ENCODE results near the gene C19orf67. TPM values are rescaled to one million over a fixed set of nuclear protein-coding genes. Genes with fewer than 3 reads are reported as not detected.
A peak's percentile ranks its signal among the peaks of the same experiment; 100 is the strongest.

C19orf67 gene
- total and polyA plus RNA-seq, 2 of the 4 experiments (the other 2 are of a cell fraction) = not detected

DNA sequence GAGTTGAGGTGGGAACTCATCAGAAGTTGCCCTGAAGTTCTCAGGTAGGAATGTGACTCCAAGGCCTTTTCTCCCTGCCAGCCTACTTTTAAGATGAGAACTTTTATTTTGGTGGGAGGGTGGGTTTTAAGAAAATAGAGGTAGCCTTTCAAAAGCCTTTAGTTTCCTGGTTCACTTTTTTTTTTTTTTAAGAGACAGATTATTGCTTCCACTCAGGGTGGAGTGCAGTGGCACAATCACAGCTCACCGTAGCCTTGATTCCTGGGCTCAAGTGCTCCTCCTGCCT is 3.0 kb downstream of the C19orf67 start:
- H3K9me3 ChIP-seq (ENCODE audit: control insufficient read depth, insufficient read depth, low read length) = no peaks in the 10 kb centered on the region
- peak overlapping the region; percentile 56; the same call in 1 of the 2 replicates for H3K4me2 ChIP-seq (ENCODE audit: low read depth, low read length)
- H3K23ac ChIP-seq (ENCODE audit: low read depth, low read length) = peak overlapping the region; percentile 66
- H3K36me3 ChIP-seq (ENCODE audit: control insufficient read depth, insufficient read depth, low read length) = no peaks in the 10 kb centered on the region; the same call in 1 of the 2 replicates
- H2BK20ac ChIP-seq (ENCODE audit: low read depth, low read length) = no peak overlapping the region
- intact Hi-C loops (cut with micrococcal nuclease) (no loop called here), in situ Hi-C loops (cut with MboI; ENCODE audit: low sequenced_read_pairs) (loop anchor here (25.0 kb wide), 1 partner anchor 320 kb away; the partner anchor contains the start of genes C19orf53 and MRI1), dilution Hi-C loops (cut with HindIII; ENCODE audit: low sequenced_read_pairs, unreplicated experiment) (no loop called here)
- no peak overlapping the region for H3K56ac ChIP-seq (ENCODE audit: extremely low read depth, insufficient read depth, low read length)
- H2BK120ac ChIP-seq (ENCODE audit: low read depth, low read length) = no peak overlapping the region
- no peak overlapping the region for H2AK9ac ChIP-seq (replicated peaks; ENCODE audit: low read depth, low read length, poor library complexity)
- TF ChIP-seq, protein P1, sequence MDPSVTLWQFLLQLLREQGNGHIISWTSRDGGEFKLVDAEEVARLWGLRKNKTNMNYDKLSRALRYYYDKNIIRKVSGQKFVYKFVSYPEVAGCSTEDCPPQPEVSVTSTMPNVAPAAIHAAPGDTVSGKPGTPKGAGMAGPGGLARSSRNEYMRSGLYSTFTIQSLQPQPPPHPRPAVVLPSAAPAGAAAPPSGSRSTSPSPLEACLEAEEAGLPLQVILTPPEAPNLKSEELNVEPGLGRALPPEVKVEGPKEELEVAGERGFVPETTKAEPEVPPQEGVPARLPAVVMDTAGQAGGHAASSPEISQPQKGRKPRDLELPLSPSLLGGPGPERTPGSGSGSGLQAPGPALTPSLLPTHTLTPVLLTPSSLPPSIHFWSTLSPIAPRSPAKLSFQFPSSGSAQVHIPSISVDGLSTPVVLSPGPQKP (IDR thresholded peaks at IDR 0.05; ENCODE audit: borderline replicate concordance, low read depth, low read length) = no peak
- TF ChIP-seq MAZ (IDR thresholded peaks at IDR 0.05; ENCODE audit: borderline replicate concordance, low read depth, low read length) (no peak), CEBPB (IDR thresholded peaks at IDR 0.05; ENCODE audit: low read depth, low read length) (no peak), MXI1 (IDR thresholded peaks at IDR 0.05; ENCODE audit: borderline replicate concordance, low read depth, low read length) (no peak), RCOR1 (IDR thresholded peaks at IDR 0.05; ENCODE audit: insufficient replicate concordance, low read length) (no peak), BHLHE40 (IDR thresholded peaks at IDR 0.05; ENCODE audit: low read depth, low read length) (no peak), RFX5 (IDR thresholded peaks at IDR 0.05; ENCODE audit: low read depth, low read length) (no peak), POLR2A (IDR thresholded peaks at IDR 0.05; ENCODE audit: low read depth, low read length) (no peak), FOS (IDR thresholded peaks at IDR 0.05; ENCODE audit: low read depth, low read length) (no peak), RAD21 (IDR thresholded peaks at IDR 0.05; ENCODE audit: low read length) (no peak), NFE2L2 (IDR thresholded peaks at IDR 0.05; ENCODE audit: low read depth, low read length) (no peak), SMC3 (IDR thresholded peaks at IDR 0.05; ENCODE audit: low read depth, low read length) (no peak), CHD1 (IDR thresholded peaks at IDR 0.05; ENCODE audit: low read depth, low read length) (no peak), MAFK (IDR thresholded peaks at IDR 0.05; ENCODE audit: low read depth, low read length) (no peak)
- TF ChIP-seq, protein P2, sequence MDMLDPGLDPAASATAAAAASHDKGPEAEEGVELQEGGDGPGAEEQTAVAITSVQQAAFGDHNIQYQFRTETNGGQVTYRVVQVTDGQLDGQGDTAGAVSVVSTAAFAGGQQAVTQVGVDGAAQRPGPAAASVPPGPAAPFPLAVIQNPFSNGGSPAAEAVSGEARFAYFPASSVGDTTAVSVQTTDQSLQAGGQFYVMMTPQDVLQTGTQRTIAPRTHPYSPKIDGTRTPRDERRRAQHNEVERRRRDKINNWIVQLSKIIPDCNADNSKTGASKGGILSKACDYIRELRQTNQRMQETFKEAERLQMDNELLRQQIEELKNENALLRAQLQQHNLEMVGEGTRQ (IDR thresholded peaks at IDR 0.05; ENCODE audit: low read depth, low read length) = no peak
- TF ChIP-seq, protein P3, sequence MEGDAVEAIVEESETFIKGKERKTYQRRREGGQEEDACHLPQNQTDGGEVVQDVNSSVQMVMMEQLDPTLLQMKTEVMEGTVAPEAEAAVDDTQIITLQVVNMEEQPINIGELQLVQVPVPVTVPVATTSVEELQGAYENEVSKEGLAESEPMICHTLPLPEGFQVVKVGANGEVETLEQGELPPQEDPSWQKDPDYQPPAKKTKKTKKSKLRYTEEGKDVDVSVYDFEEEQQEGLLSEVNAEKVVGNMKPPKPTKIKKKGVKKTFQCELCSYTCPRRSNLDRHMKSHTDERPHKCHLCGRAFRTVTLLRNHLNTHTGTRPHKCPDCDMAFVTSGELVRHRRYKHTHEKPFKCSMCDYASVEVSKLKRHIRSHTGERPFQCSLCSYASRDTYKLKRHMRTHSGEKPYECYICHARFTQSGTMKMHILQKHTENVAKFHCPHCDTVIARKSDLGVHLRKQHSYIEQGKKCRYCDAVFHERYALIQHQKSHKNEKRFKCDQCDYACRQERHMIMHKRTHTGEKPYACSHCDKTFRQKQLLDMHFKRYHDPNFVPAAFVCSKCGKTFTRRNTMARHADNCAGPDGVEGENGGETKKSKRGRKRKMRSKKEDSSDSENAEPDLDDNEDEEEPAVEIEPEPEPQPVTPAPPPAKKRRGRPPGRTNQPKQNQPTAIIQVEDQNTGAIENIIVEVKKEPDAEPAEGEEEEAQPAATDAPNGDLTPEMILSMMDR (conservative IDR thresholded peaks at IDR 0.05; ENCODE audit: low read depth, low read length) = no peak
- no peaks in the 10 kb centered on the region for H4K20me1 ChIP-seq (ENCODE audit: insufficient read depth, low read length)
- H2AK5ac ChIP-seq (ENCODE audit: low read depth, low read length) = no peak overlapping the region
- CTCF ChIA-PET = no interaction called here
- no peak overlapping the region for H2BK5ac ChIP-seq (ENCODE audit: low read depth, low read length, poor library complexity, severe bottlenecking)
- peaks cover 12 to 23% of the 10 kb centered on the region in 2 experiments for H3K79me1 ChIP-seq (ENCODE audit: low read depth in 1 of 2, low read length in 2 of 2)
- H3K4me1 ChIP-seq (ENCODE audit: control insufficient read depth, insufficient read depth, low read length) = peaks cover 8% of the 10 kb centered on the region
- POLR2A ChIA-PET (ENCODE audit: unreplicated experiment) = no interaction called here
- H3K27ac ChIP-seq (ENCODE audit: insufficient read depth, low read length) = no peak overlapping the region
- no peak overlapping the region for H2AFZ ChIP-seq (replicated peaks; ENCODE audit: low read length, poor library complexity)
- H4K91ac ChIP-seq (ENCODE audit: insufficient read depth, low read depth, low read length) = no peak overlapping the region
- no peak overlapping the region for H3K9ac ChIP-seq (ENCODE audit: low read depth, low read length)
- DNase-seq (no peak), ATAC-seq (ENCODE audit: low read depth) (no peak)
- peak overlapping the region; percentile 89; the same call in 1 of the 2 replicates for H3K14ac ChIP-seq (replicated peaks; ENCODE audit: low read depth, low read length)
- peak overlapping the region; percentile 78 for H3K4ac ChIP-seq (ENCODE audit: low read depth, low read length)
- H3K27me3 ChIP-seq (ENCODE audit: control insufficient read depth, insufficient read depth, low read length) = no peaks in the 10 kb centered on the region
- no CpG with 5 or more reads among the region's 1 CpG for WGBS, 2 experiments (ENCODE audit: extremely low coverage in 2 of 2, insufficient read length in 1 of 2)
- BruUV-seq (replicated peaks) = no TSS peak
- H2BK15ac ChIP-seq (ENCODE audit: low read depth, low read length) = no peak overlapping the region
- H3K9me1 ChIP-seq (ENCODE audit: insufficient read depth, low read length) = peaks cover 10% of the 10 kb centered on the region; the same call in 1 of the 2 replicates
- H4K8ac ChIP-seq (ENCODE audit: low read depth in 2 of 2, low read length in 2 of 2) = peak overlapping the region; percentile 94; a peak in 2 of 4 replicates
- H3K18ac ChIP-seq (ENCODE audit: low read depth, low read length) = no peak overlapping the region
- H4K5ac ChIP-seq (ENCODE audit: low read depth, low read length) = no peak overlapping the region
- H3K4me3 ChIP-seq (ENCODE audit: insufficient read depth, low read depth, low read length) = no peak overlapping the region

All from IMR-90 (cell line).